GM12891 (cell line): Measurements from ENCODE around the gene PIP5K1B.

Experiments used
- POLR2A ChIP-seq: IDR thresholded peaks from 2 replicates; pipeline ENCODE4 v1.6.1; 2011; ENCODE audit warnings: low read depth, low read length, control low read depth
- POLR2AphosphoS5 ChIP-seq: IDR thresholded peaks from 2 replicates; pipeline ENCODE4 v1.6.1; 2011; ENCODE audit warnings: low read depth, low read length, control low read depth
- TAF1 ChIP-seq: IDR thresholded peaks from 2 replicates; pipeline ENCODE4 v1.6.1; 2011; ENCODE audit warnings: low read depth, low read length, control low read depth

- TF ChIP-seq POLR2A (no peak), TAF1 (no peak), POLR2AphosphoS5 (no peak)
Observed at GRCh38 chr9:68738358-68738757, 33.3 kb downstream of the PIP5K1B start.
